Femur (tissue), 1 donor: ENCODE results near the gene GNA12.

Experiments used
- DNase-seq: peaks from one replicate; pipeline ENCODE4 v3.0.0-alpha.2; 2017

The GNA12 gene

DNA sequence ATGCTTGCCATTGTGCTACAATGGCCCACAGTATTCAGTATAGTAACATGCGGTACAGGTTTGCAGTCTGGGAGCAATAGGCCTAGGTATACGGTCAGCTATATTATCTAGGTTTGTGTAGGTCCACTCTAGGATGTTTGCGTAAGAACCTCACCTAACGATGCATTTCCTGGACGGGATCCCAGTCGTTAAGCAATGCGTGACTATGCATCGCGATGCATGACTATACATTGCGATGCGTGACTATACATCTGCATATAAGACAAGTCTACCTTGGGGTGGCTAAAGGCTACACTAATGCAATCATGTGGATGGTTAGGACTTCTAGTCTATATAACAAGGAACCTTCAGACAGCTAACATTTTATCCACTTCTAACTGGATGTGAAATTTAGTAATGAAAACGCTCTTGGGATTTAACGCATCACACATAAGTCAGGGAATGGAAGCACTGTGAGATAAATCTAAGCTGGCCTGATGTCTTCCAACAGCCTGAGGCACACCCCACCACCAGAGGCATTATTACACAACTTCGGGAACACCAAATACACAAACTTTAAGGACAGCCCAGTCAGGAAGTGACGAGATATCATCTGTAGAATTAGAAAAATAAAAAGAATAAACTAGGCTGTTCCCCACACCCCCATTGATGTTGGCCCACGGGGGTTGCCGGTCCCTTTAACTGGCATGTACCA is 9.2 kb downstream of the GNA12 start:
- no peak for DNase-seq

DNA sequence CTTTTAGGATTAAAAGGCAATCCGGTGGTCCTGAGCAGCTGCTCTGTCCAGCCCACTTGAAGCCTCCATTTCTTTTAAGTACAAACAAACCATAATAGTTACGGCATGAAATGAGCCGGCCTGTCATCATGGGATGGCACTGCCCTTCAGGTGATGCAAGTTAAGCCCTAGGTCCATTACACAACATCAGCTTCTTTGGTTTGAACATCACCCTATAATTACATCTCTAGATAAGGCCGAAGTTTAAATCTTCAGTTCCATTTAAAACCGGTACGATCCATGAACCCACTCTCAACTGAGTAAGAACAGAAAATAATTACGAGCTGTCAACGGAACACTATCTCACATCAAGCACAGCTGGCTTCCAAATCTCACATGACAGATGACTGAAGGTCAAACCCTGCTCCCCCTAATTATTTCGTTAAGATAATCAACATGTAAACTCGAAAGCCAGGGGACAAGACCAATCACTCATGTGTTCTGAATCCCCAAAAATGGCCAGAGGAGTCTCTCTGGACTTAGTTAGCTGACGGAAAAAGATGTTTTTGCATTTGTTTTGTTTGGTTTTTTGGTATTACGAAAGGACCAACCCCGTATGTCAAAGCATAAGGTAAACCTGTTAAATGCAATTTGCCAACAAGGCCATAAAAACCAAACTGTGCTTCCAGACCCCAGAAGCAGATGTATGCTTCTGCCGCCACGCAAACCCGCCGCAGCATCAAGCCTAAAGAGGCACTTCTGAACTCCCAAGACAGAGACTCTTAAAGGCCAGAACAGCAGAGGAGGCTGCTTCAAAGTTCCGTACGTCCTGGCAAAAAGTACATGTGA is 10.8 kb downstream of the GNA12 start:
- DNase-seq, result no peak

DNA sequence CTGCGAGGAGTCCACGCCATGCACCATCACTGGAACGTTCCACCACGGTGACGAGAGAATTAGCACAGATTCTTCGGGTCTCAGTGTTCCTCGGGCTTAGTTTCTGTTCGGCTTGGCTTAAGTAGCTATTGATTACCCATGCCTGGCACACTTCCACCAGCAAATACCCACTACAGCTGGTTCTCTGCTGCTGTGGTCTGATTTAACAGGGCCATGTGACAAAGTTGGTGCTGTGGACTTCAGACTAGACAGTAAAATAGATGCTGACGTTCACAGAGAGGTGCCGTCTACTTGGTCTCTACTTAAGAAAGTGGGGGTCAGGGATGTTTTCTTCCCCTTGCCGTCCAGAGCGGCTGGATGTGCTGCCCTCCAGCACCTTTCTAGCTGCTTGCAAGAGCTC is 11.6 kb downstream of the GNA12 start:
- DNase-seq, result no peak

DNA sequence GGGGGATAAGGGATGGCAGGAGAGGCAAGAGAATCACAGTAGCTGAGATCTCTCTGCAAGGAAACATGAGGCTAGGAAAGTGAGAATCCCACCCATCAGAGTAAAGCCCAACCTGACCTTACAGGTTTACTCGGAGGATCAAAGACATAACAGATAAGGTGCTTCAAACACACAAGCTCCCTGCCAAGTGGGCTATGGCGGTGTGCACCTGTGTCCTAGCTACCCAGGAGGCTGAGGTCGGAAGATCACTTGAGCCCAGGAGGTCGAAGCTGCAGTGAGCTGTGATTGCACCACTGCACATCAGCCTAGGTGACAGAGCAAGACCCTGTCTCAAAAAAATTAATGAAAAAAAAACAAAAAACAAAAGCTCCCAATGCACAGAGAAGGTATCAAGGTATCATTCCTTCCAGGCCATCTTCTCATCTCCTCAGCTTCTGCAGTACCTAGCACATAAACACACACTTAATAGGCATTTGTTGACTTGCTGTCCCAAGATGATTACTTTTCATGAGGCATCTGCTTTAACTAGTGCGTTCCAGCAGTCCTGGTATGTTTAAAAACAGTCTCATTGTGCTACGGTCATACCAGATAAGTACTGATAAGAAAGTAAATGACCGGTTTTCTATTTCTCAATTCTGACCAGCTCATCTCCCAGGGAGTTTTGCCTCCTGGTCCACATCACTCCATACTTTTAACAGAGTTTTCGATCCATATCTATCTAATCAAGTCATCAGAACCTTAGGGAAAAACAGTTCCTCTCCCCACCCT is 13.3 kb downstream of the GNA12 start:
- no peak for DNase-seq

DNA sequence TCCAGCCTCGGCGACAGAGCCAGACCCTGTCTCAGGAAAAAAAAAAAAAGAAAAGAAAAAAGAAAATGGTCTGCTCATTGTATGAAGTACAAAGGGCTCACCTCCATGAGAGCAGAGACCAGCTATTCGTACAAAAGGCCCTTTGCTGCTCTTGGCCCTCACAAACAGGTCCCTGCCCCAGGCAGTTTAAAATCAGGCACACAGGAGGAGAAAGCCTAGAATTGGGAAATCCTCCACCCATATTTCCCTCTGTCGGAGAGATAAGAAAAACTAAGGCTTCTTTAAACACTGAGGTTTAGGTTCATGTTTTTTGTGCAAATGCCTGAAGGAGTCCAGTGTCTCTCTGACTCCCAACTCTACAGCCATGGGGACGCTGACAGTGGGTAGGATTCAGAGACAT is 15.1 kb downstream of the GNA12 start:
- no peak for DNase-seq

DNA sequence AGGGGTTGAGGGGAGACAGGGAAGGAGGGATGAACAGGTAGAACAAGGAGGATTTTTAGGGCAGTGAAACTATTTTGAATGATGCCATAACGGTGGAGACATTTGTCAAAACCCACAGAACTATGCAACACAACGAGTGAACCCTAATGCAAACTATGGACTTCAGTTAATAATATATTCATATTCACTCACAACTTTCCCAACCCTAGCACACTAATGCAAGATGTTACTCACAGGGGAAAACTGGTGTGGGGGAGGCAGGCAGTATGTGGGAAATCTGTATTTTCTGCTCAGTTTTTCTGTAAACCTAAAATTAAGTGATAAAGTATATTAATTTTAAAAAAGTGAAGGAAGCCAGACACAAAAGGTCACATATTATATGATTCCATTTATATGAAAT is 17.3 kb downstream of the GNA12 start:
- no peak for DNase-seq

DNA sequence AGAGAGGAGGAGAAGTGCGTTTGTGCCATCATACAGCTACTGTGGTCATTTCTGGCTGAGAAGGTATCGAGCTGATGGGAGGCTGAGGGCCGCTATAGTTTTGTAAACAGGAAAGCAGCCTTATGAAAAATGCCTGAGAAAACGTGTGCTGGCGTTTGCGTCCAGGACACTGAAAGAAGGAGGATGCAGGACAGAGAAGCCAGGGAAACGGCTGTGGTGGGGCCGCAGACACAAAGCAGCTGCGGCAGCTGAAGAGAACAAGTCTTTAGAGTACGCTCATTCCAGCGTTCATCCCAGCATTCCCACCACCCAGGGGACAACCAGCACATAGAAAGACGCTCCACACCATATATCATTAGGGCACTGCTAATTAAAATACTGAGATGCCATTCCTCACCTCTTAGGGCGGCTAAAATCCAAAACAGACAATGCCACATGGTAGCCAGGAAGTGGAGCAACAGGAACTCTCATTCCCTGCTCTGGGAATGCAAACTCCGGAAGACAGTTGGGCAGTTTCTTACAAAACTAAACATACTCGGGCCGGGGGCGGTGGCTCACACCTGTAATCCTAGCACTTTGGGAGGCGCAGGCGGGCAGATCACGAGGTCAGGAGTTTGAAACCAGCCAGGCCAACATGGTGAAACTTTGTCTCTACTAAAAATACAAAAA is 18.4 kb downstream of the GNA12 start:
- DNase-seq, result peak; percentile 44

DNA sequence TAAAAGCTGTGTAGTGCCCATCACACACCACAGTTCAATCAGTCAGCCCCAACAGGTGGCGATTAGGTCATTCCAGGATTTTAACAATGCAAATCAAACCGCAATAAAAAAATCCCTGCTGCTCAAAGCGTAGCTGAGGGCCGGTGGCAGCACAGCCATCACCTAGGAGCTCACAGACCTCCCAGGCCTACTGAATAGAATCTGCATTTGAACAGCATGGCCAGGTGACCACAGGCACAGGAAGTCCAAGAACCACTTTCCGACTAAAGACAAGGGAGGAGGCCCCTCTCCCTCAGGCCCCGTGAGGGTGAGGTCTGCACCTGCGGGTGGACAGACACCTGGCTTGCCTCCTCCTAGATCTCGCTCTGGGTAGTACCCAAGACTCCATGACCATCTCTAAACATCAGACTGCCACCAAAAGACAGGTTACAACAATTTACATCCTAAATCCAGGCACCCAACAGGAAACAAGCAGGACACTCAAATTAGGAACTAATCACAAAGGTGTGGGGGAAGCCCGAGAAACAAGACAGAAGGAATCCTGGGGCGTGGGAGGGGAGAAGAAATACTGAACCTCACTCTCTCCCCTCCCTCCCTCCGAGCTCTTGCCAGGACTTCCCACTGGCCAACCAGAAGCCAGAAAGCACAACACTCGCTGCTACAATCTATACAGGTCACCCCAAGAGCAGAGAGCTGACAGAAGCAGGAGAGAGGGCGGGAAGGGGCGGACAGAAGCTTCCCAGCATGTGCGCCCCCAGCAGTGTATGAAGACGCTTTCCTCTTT is 19.2 kb downstream of the GNA12 start:
- no peak for DNase-seq

DNA sequence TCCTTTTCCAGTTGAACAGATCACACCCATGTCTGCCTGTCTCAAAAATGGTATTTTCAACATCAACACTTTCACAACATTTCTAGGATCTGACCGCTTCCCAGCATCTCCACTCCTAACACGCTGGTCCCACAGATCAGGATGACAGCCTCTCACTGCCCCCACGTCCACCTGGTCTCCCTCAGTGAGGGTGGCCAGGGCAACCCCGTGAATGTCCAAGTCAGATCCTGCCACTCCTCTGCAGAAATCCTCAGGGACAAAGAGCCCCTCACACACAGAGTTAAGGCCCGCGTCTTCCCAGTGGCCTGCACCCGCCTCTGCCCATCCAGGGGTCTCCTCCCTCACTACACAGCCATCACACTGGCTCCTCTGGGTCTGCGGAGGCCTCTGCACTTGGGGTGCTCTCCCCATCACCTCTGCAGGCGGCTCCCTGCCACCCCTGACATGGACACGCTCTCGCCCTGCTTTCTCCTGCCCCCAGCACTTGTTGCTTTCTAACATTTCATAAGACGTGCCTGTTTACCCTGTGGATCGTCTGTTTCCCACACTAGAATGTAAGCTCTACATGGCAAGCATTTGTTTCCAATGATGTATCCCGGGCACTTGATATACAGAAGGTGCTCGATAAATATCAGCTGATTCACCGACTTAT is 20.0 kb downstream of the GNA12 start:
- no peak for DNase-seq

DNA sequence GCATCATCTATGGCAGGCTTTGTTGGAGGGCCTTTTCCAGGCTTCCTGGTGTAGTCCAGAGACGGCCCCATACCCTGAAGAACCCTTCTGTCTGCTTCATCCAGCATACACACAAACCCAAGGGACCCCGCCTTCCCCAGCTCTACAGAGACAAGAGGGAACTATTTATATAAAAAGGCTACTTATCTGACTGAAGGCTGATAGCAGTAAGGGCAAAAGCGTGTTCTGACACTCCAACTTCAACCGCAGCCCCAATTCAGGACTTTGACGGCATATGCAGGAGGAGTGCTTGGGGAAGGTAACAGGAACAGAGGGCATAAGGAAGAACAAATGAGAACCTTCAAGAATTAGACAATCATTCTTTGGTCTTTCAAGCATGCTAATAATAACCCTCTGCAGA is 21.0 kb downstream of the GNA12 start:
- no peak for DNase-seq

DNA sequence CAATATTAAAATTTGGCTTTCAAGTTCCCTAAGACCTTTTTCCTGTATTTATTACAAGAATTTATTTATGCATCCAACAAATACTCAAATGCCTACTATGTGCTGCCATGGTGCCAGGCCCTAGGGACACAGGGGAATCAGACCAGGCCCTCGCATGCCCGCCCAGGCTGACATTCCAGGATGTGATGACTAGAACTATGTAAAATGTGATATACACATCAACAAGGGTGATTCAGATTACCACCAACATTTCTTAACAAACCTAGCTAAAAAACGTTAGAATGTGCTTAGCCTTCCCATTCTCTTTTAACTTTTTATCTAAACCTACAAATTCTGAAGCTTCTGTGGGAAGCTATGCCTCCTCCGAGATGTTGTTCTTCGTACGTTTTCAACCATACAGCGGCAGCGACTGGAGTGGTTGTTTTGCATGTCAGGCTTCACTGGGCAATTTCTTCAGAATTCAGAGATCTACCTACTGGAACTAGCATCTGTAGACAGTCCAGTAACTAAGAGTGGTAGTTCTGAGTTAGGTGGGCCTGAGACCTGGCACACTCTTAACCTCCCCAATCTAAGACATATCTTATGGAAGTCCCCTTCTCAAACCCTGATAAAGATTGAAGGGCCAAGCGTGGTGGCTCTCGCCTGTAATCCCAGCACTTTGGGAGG is 22.1 kb downstream of the GNA12 start:
- no peak for DNase-seq

DNA sequence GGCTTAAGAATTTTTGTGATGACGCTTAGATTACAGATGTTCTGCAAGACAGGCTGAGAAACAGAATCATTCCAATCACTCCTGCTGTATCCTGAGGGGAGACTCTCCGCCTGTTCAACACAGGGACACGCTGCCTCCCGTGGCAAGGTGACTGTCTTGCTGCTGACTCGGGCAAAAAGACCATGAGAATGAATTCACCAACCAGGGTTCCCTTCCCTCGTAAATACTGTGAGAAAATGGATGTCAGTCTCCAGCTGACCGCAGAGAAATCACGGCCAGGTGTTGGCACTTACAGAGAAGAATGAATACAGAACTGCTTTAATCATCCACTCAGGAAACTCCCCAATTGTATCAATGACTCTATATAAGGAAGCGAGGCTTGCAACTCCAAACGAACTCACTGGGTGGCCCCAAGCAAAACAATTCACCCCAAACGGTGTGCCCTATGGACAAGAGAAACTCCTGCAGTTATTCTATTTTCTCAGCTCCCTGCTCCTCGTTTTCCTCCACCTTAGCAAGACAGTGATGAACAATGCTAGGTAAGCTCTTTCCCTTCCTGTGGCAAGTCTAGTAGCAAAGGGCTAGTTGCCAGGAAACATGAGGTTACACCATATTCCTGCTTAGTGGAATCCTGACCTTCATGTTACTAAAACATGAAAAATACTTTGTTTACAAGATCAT is 22.8 kb downstream of the GNA12 start:
- DNase-seq, result no peak

DNA sequence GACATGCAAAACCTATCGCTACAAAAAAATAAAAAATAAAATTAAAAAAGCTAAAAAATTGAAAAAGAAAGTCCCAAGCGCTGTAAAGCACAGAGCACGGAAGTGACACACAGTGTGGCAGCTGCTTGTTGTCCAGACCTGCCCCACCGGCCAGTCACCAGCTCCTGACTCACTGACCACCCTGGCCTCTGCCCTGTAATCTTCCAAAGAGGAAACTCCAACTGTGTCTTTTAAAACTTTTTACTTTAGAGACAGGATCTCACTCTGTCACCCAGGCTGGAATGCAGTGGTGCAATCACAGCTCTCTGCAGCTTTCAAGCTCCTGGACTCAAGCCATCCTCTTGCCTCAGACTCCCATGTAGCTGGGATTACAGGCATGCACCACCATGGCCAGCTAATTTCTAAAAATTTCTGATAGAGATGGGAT is 23.6 kb downstream of the GNA12 start:
- DNase-seq, result no peak

DNA sequence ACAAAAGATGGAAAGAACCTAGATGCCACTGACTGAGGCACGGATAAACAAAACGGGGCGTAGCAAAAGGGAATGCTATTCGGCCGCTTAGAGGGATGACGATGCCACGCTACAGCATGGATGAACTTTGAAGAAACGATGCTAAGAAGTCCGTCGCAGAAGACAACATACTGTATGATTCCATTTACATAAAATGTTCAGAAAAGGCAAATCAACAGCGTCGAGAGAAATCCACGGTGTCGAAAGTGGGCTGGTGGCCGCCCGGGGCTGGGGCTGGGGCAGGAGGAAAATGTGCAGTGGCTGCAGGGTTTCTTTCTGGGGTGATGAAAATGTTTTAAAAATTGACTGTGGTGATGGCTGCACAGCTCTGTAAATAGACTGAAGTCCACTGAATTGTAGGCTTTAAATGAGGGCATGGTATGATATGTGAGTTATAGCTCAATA is 24.1 kb downstream of the GNA12 start:
- no peak for DNase-seq

DNA sequence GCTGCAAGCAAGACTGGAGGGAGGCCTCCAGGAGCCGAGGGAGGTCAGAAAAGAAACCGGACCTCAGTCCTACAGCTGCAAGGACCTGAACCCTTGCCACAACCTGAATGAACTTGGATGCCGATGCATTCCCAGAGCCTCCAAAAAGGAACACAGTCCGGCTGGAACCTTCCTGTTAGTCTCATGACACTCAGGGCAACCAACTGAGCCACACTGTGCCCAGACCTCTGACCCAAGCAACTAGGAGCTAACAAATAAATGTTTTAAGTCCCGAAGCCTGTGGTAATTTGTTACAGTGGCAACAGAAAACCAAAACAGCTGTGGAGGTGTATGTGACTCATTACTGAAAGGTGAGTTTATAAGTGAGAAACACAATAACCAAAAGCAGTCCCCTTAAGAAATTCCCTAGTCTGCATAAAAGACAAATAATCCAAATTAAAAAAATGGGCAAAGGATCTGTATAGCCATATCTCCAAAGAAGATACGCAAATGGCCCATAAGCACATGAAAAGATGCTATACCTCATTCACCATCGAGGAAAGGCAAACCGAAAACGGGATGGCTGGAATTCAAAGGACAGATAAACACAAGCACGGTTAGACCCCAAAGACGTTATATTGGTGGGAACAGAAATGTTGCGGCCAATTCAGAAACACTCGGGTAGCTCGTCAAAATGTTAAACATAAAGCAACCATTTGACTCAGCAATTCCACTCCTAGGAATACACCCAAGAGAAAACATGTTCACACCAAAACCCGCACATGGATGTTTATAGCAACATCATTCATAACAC is 24.8 kb downstream of the GNA12 start:
- DNase-seq, result no peak

DNA sequence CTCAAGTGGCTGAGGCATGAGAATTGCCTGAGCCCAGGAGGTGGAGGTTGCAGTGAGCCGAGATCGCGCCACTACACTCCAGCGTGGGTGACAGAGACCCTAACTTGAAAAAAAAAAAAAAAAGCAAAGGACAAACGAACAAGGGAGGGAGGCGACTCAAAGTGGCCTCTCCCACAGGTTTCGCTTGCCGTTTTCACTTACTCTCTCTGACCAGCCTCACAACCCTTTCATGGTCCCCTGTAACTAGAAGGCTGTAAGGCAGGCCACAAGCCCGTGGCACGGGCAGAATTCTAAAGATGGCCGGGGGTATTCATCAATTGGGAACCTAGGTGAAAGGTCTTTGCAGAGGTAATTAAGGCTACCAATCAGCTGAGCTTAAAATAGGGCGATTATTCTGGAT is 25.5 kb downstream of the GNA12 start:
- DNase-seq, result no peak

DNA sequence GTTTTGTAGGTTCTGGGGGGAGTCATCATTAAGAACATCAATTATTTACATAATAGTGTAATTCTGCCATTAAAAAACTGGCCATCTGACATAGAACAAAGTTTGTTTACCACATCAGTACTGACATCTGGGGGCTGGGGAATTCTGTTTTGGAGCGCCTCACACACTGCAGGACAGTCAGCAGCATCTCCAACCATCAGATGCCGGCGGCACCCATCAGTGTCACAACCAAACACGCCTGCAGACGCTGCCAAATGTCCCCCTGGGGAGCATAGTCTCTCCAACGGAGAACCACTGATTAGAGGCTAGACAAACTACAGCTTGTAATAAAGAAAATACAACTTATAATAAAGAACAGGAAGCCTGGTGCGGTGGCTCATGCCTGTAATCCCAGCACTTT is 26.0 kb downstream of the GNA12 start:
- peak; percentile 60 for DNase-seq

DNA sequence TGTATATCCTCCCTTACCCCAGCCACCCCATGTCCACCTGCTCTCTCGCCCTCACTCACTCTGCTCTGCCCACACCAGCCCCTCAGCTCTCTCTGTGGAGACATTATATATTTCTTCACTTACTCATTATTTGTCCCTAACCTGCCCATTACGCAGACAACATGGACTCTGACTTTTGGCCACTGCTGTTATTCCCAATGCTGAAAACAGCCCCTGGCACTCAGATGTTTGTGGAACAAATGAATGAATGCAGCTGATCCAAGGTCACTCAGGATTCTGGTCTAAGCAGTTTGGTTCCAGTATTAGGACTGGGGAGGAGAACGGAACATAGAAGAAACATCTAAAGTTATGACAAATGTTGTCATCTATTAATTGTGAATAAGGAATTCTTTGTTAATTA is 26.7 kb downstream of the GNA12 start:
- DNase-seq, result no peak

DNA sequence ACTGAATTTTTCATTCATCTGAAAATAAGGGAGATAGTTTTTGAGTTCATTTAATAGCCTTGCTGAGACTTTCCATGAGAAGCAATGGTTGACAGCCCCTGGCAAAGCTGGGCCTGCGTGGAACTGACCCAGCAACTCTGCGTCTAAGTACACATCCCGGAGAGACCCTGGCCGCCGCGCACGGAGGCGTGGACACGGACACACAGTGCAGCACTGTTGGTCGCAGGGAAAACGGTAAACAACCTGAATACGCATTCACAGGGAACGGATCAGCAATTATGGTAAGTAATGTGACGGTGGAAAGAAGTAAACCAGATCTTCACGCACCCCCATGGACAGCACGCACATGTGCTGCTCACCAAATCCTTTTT is 28.2 kb downstream of the GNA12 start:
- no peak for DNase-seq
